ENCODE results near the gene DYNC2I2. TPM values are rescaled to one million over a fixed set of nuclear protein-coding genes. Genes with fewer than 3 reads are reported as not detected.

DYNC2I2 gene
- total and polyA plus RNA-seq, 10 of the 15 experiments (the other 5 are each of a cell fraction or from before 2014, with no cell fraction given): 0.89 to 118 (median 47.9) TPM

DNA sequence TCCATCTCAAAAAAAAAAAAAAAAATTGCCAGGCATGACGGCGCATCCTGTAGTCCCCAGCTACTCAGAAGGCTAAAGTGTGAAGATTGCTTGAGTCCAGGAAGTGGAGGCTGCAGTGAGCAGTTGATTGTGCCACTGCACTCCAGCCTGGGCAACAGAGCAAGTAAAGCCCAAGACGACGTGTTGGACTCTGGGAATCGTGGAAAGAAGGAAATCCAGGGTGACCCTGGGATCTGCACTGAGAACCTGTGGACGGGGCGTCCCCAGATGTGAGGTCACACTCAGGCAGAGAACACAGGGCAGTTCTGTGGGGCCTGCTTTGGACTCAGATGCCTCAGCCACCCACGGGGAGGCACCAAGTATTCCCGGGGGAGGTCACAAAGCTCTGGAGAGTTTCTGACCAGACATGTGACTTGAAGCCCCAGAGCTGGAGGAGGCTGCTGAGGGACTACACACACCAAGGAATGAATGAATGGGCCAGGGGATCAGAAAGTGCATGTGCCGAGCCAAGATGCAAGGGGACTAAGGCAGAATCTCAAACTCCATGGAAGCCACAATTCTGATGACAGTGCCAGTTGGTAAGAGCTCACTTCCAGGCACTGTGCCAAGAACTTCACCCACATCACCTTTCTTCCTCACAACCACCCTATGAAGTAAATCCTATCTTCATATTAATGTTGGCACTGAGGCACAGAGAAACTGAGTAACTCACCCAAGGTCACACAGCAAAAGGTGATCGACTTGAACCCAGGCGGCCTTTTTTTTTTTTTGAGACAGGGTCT, 12.9 kb downstream of the DYNC2I2 start (continued):
- TF ChIP-seq, protein P1, sequence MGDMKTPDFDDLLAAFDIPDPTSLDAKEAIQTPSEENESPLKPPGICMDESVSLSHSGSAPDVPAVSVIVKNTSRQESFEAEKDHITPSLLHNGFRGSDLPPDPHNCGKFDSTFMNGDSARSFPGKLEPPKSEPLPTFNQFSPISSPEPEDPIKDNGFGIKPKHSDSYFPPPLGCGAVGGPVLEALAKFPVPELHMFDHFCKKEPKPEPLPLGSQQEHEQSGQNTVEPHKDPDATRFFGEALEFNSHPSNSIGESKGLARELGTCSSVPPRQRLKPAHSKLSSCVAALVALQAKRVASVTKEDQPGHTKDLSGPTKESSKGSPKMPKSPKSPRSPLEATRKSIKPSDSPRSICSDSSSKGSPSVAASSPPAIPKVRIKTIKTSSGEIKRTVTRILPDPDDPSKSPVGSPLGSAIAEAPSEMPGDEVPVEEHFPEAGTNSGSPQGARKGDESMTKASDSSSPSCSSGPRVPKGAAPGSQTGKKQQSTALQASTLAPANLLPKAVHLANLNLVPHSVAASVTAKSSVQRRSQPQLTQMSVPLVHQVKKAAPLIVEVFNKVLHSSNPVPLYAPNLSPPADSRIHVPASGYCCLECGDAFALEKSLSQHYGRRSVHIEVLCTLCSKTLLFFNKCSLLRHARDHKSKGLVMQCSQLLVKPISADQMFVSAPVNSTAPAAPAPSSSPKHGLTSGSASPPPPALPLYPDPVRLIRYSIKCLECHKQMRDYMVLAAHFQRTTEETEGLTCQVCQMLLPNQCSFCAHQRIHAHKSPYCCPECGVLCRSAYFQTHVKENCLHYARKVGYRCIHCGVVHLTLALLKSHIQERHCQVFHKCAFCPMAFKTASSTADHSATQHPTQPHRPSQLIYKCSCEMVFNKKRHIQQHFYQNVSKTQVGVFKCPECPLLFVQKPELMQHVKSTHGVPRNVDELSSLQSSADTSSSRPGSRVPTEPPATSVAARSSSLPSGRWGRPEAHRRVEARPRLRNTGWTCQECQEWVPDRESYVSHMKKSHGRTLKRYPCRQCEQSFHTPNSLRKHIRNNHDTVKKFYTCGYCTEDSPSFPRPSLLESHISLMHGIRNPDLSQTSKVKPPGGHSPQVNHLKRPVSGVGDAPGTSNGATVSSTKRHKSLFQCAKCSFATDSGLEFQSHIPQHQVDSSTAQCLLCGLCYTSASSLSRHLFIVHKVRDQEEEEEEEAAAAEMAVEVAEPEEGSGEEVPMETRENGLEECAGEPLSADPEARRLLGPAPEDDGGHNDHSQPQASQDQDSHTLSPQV (IDR thresholded peaks at IDR 0.05): no peak
- TF ChIP-seq, protein P2, sequence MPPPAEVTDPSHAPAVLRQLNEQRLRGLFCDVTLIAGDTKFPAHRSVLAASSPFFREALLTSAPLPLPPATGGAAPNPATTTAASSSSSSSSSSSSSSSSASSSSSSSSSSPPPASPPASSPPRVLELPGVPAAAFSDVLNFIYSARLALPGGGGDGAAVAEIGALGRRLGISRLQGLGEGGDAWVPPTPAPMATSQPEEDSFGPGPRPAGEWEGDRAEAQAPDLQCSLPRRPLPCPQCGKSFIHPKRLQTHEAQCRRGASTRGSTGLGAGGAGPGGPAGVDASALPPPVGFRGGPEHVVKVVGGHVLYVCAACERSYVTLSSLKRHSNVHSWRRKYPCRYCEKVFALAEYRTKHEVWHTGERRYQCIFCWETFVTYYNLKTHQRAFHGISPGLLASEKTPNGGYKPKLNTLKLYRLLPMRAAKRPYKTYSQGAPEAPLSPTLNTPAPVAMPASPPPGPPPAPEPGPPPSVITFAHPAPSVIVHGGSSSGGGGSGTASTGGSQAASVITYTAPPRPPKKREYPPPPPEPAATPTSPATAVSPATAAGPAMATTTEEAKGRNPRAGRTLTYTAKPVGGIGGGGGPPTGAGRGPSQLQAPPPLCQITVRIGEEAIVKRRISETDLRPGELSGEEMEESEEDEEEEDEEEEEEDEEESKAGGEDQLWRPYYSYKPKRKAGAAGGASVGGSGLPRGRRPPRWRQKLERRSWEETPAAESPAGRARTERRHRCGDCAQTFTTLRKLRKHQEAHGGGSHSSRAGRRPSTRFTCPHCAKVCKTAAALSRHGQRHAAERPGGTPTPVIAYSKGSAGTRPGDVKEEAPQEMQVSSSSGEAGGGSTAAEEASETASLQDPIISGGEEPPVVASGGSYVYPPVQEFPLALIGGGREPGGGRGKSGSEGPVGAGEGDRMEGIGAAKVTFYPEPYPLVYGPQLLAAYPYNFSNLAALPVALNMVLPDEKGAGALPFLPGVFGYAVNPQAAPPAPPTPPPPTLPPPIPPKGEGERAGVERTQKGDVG (CRISPR knock-in tag; IDR thresholded peaks at IDR 0.05): no peak
- TF ChIP-seq MTA2 (IDR thresholded peaks at IDR 0.05; ENCODE audit: low read depth) (peak; percentile 57; the same call in 1 of the 2 replicates), ZNF207 (IDR thresholded peaks at IDR 0.05; ENCODE audit: borderline replicate concordance) (0 out of 2 replicates have a peak, but pooled peaks have one; percentile 59), YY1 (IDR thresholded peaks at IDR 0.05; ENCODE audit: low read depth, low read length) (0 out of 2 replicates have a peak, but pooled peaks have one; percentile 25), CBX5 (IDR thresholded peaks at IDR 0.05; ENCODE audit: low read depth) (no peak), ZZZ3 (IDR thresholded peaks at IDR 0.05; ENCODE audit: control insufficient read depth, insufficient read length, low read depth) (no peak), RB1 (IDR thresholded peaks at IDR 0.05; ENCODE audit: borderline replicate concordance) (peak; percentile 94; the same call in 1 of the 2 replicates), GATAD2B (conservative IDR thresholded peaks at IDR 0.05; ENCODE audit: low read depth) (peak; percentile 99), PML (IDR thresholded peaks at IDR 0.05; ENCODE audit: low read length) (no peak), CEBPB (IDR thresholded peaks at IDR 0.05; ENCODE audit: borderline replicate concordance in 1 of 2, low read depth in 2 of 2, low read length in 2 of 2) (no peak), RBBP5 (conservative IDR thresholded peaks at IDR 0.05) (no peak), BMI1 (IDR thresholded peaks at IDR 0.05; ENCODE audit: borderline replicate concordance) (no peak), CBFB (IDR thresholded peaks at IDR 0.05; ENCODE audit: low read depth) (no peak), IRF4 (IDR thresholded peaks at IDR 0.05; ENCODE audit: low read depth, low read length) (no peak), TARDBP (IDR thresholded peaks at IDR 0.05; ENCODE audit: borderline replicate concordance) (no peak), KAT2A (conservative IDR thresholded peaks at IDR 0.05; ENCODE audit: control insufficient read depth, low read depth, low read length) (no peak), NBN (IDR thresholded peaks at IDR 0.05) (peak; percentile 94), JUND (IDR thresholded peaks at IDR 0.05; ENCODE audit: low read depth, low read length) (no peak), RCOR1 (conservative IDR thresholded peaks at IDR 0.05; ENCODE audit: low read depth, low read length) (no peak), SMAD1 (IDR thresholded peaks at IDR 0.05; ENCODE audit: low read depth, partially characterized antibody) (peak; percentile 47), CHD2 (IDR thresholded peaks at IDR 0.05; ENCODE audit: borderline replicate concordance, low read depth, low read length) (no peak)
- TF ChIP-seq, protein P3, sequence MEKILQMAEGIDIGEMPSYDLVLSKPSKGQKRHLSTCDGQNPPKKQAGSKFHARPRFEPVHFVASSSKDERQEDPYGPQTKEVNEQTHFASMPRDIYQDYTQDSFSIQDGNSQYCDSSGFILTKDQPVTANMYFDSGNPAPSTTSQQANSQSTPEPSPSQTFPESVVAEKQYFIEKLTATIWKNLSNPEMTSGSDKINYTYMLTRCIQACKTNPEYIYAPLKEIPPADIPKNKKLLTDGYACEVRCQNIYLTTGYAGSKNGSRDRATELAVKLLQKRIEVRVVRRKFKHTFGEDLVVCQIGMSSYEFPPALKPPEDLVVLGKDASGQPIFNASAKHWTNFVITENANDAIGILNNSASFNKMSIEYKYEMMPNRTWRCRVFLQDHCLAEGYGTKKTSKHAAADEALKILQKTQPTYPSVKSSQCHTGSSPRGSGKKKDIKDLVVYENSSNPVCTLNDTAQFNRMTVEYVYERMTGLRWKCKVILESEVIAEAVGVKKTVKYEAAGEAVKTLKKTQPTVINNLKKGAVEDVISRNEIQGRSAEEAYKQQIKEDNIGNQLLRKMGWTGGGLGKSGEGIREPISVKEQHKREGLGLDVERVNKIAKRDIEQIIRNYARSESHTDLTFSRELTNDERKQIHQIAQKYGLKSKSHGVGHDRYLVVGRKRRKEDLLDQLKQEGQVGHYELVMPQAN (conservative IDR thresholded peaks at IDR 0.05): no peak

Data from GM12878 (cell line).